Right kidney (tissue), 9 donors: ENCODE results near the gene KARS1.
A peak's percentile ranks its signal among the peaks of the same experiment; 100 is the strongest.

Source experiments
- DNase-seq: peaks from one replicate; pipeline ENCODE4 v3.0.0-alpha.2; 2016
- long read RNA-seq, 8 donors: transcript quantifications; one replicate each; lab custom pipeline, GENCODE V29; 2026

KARS1 gene
- long read RNA-seq, donor 1, transcript KARS-201 (14 exons, 2,005 nt): major isoform, 39 of 196 reads
- long read RNA-seq, donor 1, transcript KARS-202 (15 exons, 2,421 nt): minor isoform, 7 of 196 reads
- long read RNA-seq, donor 1, transcript KARS-211 (2 exons, 589 nt): minor isoform, 10 of 196 reads
- long read RNA-seq, donor 1, partial matches to known transcripts: 13 of 196 reads
- long read RNA-seq, donor 1, other reads (novel, unspliced or antisense): 127 of 196 reads
- long read RNA-seq, donor 2, transcript KARS-211 (2 exons, 589 nt): minor isoform, 5 of 20 reads
- long read RNA-seq, donor 2, transcript KARS-201 (14 exons, 2,005 nt): major isoform, 14 of 20 reads
- long read RNA-seq, donor 2, partial matches to known transcripts: 0 of 20 reads
- long read RNA-seq, donor 2, other reads (novel, unspliced or antisense): 0 of 20 reads
- long read RNA-seq, donor 3, transcript KARS-201 (14 exons, 2,005 nt): major isoform, 17 of 21 reads
- long read RNA-seq, donor 3, partial matches to known transcripts: 0 of 21 reads
- long read RNA-seq, donor 3, other reads (novel, unspliced or antisense): 0 of 21 reads
- long read RNA-seq, donor 4, transcript KARS-201 (14 exons, 2,005 nt): major isoform, 19 of 35 reads
- long read RNA-seq, donor 4, transcript KARS-211 (2 exons, 589 nt): minor isoform, 8 of 35 reads
- long read RNA-seq, donor 4, partial matches to known transcripts: 6 of 35 reads
- long read RNA-seq, donor 4, other reads (novel, unspliced or antisense): 0 of 35 reads
- long read RNA-seq, donor 5, transcript KARS-211 (2 exons, 589 nt): minor isoform, 11 of 200 reads
- long read RNA-seq, donor 5, transcript KARS-202 (15 exons, 2,421 nt): minor isoform, 6 of 200 reads
- long read RNA-seq, donor 5, transcript KARS-201 (14 exons, 2,005 nt): major isoform, 24 of 200 reads
- long read RNA-seq, donor 5, partial matches to known transcripts: 143 of 200 reads
- long read RNA-seq, donor 5, other reads (novel, unspliced or antisense): 14 of 200 reads
- long read RNA-seq, donor 6, transcript KARS-201 (14 exons, 2,005 nt): major isoform, 14 of 31 reads
- long read RNA-seq, donor 6, transcript KARS-211 (2 exons, 589 nt): minor isoform, 11 of 31 reads
- long read RNA-seq, donor 6, partial matches to known transcripts: 0 of 31 reads
- long read RNA-seq, donor 6, other reads (novel, unspliced or antisense): 0 of 31 reads
- long read RNA-seq, donor 7: 0 reads
- long read RNA-seq, donor 8, transcript KARS-211 (2 exons, 589 nt): minor isoform, 8 of 40 reads
- long read RNA-seq, donor 8, transcript KARS-201 (14 exons, 2,005 nt): major isoform, 27 of 40 reads
- long read RNA-seq, donor 8, partial matches to known transcripts: 0 of 40 reads
- long read RNA-seq, donor 8, other reads (novel, unspliced or antisense): 0 of 40 reads

DNA sequence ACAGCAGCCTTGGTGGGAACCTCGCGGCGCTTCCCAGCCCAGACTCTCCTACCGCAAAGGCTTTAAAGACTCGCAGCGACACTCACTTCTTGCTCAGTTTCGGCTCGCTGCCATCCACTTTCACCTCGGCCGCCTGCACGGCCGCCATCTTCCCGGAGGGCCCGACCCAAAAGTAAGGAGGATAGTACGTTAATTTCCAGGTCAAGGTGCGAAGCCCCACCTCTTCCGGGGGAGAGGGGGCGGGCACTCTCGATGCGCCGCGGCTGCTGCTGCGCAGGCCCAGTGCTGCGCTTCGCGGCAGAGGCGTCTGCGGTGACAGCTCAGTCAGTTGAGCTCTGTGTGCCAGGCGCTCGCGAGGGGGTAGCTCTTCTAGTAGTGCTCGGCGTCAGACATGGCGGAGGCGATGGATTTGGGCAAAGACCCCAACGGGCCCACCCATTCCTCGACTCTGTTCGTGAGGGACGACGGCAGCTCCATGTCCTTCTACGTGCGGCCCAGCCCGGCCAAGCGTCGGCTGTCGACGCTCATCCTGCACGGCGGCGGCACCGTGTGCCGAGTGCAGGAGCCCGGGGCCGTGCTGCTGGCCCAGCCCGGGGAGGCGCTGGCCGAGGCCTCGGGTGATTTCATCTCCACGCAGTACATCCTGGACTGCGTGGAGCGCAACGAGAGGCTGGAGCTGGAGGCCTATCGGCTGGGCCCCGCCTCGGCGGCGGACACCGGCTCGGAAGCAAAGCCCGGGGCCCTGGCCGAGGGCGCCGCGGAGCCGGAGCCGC lies at the start of gene KARS1, which contains the start of gene TERF2IP:
Gene KARS1, minus strand, starts transcription at position 174 of the 773 bp plus-strand sequence. Its CDS starts 26 bp downstream, at position 148.
Gene TERF2IP, plus strand, starts transcription at position 282 of the 773 bp plus-strand sequence. Its CDS starts 110 bp downstream, at position 392.
- peak; percentile 94 for DNase-seq

DNA sequence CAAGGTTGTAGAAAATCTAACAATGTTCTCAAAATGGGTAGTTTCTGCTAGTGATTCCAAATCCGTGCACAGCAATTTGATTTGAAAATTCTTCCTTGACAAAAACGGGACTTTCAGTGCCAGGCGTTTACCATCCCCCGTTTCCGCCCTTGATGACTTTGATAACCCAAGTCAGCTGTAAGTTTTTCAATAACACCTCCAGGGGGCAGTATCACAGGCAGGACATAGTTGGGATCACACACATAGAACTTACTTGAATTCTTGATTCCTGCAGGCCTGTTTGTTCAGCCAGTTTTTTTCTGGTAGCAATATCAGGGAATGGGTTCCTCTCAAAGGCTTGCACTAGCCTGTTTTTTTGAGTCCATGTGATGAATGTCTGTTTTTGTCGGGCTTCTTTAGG lies 48.2 kb upstream of the KARS1 start:
- DNase-seq: no peak

DNA sequence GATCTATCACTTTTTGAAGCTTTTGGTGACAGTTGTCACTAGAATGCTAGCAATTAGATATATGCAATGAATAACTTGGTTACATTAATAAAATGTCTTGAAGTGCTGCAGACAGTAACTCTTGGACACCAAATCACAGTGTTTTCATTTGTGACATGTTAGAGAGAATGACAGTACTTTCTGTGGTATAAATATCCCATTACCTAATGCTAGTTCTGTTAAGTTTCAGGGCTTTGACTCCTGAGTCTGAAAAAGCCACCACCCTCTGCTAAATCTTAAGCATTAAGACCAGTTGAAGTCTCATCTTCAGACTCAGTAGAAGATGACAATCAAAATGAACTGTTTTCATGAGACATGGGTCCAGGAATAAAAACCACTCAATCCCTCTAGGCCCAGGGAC lies 39.9 kb upstream of the KARS1 start:
- DNase-seq: no peak

DNA sequence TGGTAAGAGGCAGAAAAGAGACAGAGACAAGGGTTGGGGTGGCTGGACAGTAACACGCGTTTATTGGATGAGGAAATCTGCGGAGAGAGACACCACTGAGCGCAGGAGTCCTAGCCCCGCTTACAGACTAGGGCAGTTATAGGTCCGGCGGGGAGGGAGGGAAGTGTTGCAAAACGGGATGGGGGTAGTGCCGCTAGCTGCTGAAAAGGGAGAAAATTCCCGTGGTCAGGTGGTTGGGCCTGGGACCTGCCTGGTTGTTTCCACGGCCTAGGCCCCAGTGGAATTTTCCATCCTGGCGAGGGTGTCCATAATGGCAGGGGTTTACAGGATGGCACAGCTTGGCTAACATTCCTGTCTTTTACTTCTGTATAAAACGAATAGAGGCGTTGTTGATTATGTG lies 34.8 kb upstream of the KARS1 start:
- DNase-seq: no peak

DNA sequence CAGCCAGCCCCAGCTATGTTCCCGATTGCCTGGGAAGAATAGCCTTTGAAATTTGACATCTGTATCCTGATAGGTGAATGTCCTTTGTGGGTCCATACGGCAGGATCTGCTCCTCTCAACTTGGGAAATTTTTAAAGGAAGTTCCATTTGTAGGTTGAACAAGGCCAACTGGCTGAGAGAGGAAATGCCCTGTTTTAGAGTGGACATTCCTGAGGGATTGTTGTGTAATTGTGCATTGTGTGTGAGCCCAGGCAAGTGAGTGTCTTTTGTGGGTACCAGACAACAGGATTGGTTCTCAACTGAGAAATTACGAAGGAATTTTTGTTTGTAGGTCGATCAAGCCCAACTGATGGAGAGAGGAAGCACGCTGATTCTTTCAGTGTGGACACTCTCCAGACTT lies 31.9 kb upstream of the KARS1 start:
- DNase-seq: no peak

DNA sequence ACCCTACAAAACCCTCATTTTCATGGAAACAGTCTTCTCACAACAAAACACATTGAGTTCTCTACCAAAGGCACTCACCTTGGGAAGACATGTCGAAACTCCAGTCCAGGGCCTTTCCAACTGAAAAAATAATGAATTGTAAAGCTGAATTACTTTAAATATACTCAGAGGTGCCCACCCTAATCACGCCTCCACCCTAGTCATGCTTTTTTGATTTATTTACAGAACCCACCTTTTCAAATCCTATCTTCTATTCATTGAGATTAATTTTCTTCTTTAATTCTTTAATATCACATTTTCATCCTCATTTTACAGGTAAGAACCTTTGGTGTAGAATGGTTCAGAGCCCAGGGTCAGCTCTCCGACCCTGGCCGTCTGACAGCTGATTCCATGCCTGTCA lies 29.4 kb upstream of the KARS1 start, which contains the start of gene CPHXL2:
Gene CPHXL2, minus strand, starts transcription at position 101 of the 400 bp plus-strand sequence. Its CDS starts 10 bp downstream, at position 91.
- no peak for DNase-seq

DNA sequence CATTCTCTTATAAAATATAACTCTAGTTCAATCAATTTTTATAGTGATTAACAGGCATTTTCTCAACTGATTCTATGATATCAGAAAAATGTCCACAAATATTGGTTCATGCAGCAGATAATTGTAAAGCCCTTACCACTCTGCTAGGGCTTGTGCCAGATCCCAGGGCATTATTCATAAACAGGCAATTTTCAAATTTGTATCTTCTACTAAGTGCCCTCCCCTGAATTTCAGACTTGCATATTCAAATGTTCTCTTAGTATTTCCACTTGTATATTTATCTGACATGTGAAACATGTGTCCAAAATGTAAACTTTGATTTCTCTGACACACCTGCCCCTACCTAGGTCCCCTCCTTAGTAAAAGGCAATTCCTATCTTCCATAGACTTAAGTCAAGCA lies 20.0 kb upstream of the KARS1 start:
- DNase-seq: no peak

DNA sequence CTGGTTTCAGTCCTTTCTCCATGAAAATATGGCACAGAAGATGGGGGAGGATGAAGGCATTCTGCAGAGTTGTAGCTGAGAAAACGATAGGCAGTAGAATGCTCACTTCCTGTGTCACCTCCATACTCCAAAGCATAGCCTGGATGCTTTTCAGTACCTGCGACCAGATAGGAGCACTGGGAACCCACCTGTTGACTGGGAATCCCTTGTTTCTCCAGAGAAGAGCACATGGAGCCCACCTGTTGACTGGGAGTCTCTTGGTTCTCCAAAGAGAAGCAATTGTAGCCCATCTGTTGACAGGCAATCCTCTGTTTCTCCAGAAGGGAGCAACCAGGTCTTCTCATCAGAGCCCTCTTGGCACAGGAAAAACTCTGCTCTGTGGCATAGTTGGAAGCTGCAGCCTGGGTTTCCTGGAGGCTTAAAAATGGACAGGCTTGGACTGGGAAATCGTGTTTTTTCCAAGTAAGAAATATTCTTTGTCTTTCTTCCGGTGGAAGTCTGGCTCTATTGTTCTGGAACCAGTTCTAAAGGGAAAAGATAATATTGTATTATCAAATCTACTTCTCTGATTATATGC lies 13.3 kb upstream of the KARS1 start:
- DNase-seq: no peak

DNA sequence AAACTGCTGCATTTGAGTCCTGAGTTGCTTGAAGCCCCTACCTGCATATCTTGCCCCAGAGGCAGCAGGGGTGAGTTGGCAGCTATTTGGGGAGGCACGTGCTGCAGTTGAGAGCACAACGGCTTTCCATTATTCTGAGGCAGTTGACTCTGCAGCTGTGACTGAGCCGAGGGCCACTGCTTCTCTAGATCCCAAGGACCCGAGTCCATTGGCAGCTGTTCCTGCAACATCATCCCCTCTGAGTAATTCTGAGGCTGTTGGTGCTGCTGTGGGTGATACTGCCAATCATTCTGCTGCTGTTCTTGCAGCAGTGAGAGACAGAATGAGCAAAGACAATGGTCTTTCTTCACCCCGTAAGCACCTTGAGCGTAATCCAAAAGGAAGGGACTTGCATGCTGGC lies 12.9 kb upstream of the KARS1 start:
- no peak for DNase-seq

DNA sequence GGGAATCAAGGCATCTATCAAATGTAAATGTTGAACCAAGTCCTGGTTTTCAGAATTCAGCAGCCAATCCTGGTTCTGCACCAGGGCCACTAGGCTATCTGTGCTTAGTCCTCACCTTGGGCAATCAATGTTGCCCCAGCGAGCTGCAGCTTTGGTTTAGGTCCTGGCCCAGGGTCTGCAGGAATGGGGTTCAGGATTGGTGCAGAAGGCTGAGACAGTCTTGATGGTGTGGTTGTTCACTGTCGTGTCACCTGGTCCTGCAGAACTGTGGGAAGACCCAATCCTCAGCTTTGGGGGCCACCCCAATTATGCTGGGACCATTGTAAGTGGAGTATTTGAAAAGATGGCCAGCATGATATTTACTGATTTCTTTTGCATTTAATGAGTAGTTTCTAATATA lies 10.7 kb upstream of the KARS1 start:
- no peak for DNase-seq

DNA sequence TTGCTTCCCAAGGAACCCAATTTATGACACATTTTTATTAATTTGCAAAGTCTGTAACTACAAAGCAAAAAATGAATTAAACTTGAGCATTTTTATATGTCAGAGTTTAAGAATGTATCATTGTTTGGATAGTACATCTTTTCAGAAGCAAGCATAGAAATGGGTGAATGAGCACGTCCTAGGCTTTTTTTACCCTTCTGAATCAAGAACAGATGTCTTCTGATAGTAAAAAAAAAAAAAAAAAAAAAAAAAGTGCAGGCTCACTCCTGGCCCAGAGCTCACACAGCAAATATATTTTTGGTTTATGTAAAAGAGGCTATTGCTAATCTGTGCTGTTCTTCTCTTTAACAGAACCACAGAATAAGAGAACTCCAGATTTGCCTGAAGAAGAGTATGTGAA lies 6.5 kb upstream of the KARS1 start:
- DNase-seq: no peak

DNA sequence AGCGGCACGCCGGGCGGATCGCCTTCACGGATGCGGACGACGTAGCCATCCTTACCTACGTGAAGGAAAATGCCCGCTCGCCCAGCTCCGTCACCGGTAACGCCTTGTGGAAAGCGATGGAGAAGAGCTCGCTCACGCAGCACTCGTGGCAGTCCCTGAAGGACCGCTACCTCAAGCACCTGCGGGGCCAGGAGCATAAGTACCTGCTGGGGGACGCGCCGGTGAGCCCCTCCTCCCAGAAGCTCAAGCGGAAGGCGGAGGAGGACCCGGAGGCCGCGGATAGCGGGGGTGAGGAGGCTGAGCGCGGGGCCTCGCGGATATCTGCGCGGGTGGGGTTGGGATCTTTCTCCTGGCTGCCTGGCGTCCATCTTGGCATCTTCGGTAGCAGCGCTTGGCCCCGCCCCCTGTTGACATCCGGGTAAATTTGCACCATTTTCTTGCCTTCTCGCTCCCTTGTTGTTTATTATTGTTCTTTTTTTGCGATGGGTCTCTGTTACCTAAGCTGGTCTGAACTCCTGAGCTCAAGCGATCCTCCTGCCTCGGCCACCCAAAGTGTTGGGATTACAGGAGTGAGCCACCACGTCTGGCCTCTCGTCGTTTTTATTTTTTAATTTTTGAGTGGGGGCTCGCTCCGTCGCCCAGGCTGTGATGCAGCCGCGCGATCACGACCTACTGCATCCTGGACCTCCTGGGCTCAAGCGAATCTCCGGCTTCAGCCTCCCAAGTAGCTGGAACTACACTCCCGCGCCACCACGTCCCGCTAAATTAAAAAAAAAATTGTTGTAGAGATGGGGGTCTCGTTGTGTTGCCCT lies 1.0 kb upstream of the KARS1 start:
- peak; percentile 93 for DNase-seq

DNA sequence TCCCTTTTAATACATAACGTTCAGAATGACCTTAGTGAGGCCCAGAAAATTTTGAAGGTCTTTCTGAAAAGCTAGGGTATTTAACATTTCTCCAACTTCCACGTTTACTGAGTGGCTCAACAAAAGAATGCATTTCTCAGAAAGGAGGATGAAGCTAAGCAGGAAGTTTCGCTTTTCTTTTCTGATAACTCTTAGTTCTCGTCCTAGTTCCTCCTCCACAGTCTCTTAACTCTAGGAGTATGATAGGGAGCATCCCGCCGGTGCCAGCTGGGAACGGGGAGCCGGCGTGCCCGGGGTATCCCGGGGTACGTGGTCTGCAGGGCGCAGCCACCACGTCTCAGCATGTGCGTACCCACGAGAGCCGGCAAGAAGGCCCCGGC lies 363 bp downstream of the KARS1 start:
- DNase-seq: peak; percentile 87

DNA sequence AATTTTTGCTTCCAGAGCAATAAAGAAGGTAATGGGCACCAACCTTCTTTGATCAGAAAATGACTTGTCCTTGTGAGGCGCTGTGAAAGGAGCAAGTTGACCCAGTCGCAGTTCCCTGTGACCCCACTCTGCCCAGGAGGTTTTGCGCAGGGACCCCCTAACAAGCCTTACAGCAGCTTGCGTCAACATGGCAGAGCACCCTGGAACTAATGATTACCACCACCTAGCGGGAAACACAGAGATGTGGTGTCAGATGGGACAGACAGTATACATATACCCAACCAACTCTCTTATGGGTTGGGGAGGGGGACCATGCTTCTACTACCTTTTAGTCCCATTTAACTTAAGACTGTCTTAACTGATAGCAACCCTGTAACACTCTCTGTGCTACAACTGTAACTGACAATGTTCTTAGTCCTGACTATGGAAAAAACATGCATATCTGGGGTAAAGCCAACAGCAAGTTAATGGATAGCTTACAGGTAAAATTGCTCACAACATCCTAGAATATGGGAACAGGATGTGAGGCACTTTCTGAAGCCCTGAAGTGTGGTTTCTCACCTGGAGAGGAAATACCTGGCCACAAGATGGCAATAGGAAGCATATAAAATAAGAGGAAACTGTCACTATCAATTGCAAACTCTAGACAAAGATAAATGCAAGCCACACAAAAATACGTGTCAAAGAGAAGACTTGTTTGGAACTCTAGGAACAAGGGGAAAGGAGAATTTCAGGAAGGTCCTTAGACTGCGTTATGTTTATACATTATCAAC lies 3.0 kb downstream of the KARS1 start:
- DNase-seq: no peak

DNA sequence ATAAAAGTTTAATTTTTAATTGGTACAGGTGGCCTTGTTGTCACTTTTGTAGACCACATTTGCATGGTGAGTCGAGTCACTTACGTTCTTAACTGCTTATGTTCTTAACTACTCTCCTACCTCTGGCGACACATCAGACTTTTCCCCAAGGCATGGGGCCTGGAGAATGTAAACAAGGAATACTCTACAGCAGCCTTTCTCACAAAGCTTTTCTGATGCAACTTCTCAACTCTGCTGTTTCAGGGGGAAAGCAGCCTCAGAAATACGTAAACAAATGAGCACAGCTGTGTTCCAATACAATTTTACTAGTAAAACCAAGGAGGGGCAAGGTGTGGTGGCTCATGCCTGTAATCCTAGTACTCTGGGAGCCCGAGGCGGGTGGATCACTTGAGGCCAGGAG lies 6.9 kb downstream of the KARS1 start:
- DNase-seq: no peak

DNA sequence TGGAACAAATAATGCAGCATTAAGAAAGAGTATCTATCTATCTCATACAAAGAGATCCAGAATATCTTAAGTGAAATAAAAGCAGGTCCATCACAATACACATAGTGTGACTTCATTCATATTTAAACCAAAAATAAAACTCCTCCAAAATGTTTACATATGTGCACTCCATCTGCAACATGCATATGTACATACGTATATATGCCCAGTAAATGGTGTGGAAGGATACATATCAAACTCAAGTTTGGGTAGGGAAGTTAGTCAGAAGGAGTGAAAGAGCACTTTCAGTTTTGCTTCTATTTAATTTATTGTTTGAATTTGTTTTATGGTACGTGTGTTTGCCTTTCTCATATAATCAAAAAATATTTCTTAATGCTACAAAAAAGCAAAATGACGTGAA lies 12.4 kb downstream of the KARS1 start:
- DNase-seq: no peak

DNA sequence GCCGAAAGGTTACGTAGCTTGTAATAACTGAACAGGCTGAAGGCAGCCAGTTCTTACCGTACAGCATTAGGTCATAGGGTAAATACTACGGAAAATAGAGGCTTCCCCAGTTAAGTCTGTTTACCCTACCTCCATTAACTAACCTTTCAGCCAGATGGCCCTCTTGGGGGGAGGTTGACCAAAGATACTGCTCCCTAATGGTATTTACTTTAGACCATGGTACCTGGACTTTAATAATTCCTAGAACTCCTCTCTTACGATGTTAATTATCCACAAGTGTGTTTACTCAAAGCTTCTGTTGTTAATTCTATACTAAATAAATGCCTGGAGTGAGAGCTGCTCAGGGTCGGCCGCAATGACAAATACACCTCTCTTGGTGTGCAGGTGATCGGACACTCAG lies 14.6 kb downstream of the KARS1 start:
- DNase-seq: no peak

DNA sequence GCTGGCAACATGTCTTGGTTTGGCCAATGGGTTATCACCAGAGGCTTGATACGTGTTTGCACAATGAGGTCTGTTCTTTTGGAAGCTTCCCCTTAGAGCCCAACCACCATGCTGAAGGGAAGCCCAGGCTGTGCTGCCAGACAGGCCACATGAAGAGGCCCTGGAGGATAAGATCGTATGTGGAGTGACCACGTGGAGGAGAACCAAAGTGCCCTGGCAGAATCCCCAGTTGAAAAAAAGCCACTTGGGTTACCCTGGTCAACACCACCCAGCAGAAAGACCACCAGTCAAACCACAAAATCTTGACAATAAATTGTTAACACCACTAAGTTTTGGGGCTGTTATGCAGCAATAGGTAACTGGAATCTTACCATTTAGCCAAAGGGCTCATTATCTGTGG lies 17.4 kb downstream of the KARS1 start:
- no peak for DNase-seq

DNA sequence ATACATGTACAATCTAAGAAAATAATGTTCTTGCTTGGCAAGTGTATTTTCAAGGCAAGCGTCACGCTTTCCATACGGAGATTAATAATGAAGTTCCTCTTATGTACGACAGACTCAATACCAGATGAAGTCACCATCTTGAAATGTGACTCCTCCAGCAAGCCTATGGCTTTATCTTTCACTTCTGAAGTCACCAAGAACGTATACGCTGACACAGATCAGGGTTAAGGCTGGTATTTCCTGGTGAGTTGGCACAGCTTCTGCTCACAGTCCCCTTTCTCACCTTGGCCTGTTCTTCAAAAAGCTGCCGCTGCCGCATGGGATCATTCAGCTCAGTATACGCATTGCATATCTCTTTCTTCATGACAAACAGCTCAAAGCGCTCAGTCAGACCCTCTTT lies 18.3 kb downstream of the KARS1 start:
- no peak for DNase-seq
